Parathyroid adenoma (tissue), 2 donors: ENCODE results near the gene ARHGAP24.

Experiments
- H2AFZ ChIP-seq: fragments of 300-600 bp; sonication (generic); one replicate; pipeline ENCODE4 v1.7.0; 2017; ENCODE audit warnings: antibody characterized with exemption, mild to moderate bottlenecking
- H3K27ac ChIP-seq: fragments of 300-600 bp; sonication (generic); one replicate; pipeline ENCODE4 v1.7.0; 2017
- H3K27me3 ChIP-seq: fragments of 300-600 bp; sonication (generic); one replicate; pipeline ENCODE4 v1.7.0; 2017; ENCODE audit warnings: low read length; ENCODE audit not compliant: control insufficient read depth, insufficient read depth
- H3K36me3 ChIP-seq: fragments of 300-600 bp; sonication (generic); one replicate; pipeline ENCODE4 v1.7.0; 2017; ENCODE audit warnings: low read length; ENCODE audit not compliant: control insufficient read depth, insufficient read depth
- H3K4me1 ChIP-seq: fragments of 300-600 bp; sonication (generic); one replicate; pipeline ENCODE4 v1.7.0; 2017; ENCODE audit warnings: control low read depth
- H3K4me2 ChIP-seq: fragments of 300-600 bp; sonication (generic); one replicate; pipeline ENCODE4 v1.7.0; 2017; ENCODE audit warnings: low read length
- H3K4me3 ChIP-seq: fragments of 300-600 bp; sonication (generic); one replicate; pipeline ENCODE4 v1.7.0; 2017; ENCODE audit warnings: low read depth, low read length
- H3K79me2 ChIP-seq: fragments of 300-600 bp; sonication (generic); one replicate; pipeline ENCODE4 v1.7.0; 2017; ENCODE audit warnings: control low read depth
- H3K9ac ChIP-seq: fragments of 300-600 bp; sonication (generic); one replicate; pipeline ENCODE4 v1.7.0; 2017; ENCODE audit warnings: mild to moderate bottlenecking
- H3K9me3 ChIP-seq: fragments of 300-600 bp; sonication (generic); one replicate; pipeline ENCODE4 v1.7.0; 2017; ENCODE audit warnings: low read length; ENCODE audit not compliant: control insufficient read depth
- TF ChIP-seq, protein P1 (sequence below): fragments of 300-600 bp; sonication (generic); IDR thresholded peaks from one replicate; pipeline ENCODE4 v1.7.0; 2017; ENCODE audit warnings: antibody characterized with exemption, mild to moderate bottlenecking
- donor health status: primary hyperparathyroidism.

ARHGAP24 gene

DNA sequence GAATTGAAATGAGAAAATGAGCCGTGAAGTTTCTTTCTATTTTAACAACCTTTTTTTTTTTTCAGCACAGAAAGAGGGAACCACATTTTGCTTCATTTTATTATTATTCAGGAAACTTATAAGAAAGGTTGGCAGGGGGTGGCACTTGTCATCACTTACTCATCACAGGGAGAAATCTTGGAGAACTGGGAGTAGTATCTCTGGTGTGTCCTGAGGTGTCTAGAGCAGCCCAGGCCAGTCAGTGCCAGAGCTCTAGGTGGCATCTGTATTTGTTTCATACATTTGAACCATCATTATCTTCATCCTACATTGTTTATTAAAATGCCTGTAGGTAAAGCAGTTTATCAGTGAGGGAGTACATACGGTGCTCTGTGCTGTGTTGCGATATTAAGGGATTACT is 43.8 kb upstream of the ARHGAP24 start:
- no peak overlapping the region for H3K4me2 ChIP-seq
- H3K9ac ChIP-seq = no peak overlapping the region
- no peak overlapping the region for H3K27ac ChIP-seq
- no peaks in the 10 kb centered on the region for H3K4me1 ChIP-seq
- no peaks in the 10 kb centered on the region for H3K9me3 ChIP-seq
- no peak overlapping the region for H2AFZ ChIP-seq
- TF ChIP-seq, protein P1, sequence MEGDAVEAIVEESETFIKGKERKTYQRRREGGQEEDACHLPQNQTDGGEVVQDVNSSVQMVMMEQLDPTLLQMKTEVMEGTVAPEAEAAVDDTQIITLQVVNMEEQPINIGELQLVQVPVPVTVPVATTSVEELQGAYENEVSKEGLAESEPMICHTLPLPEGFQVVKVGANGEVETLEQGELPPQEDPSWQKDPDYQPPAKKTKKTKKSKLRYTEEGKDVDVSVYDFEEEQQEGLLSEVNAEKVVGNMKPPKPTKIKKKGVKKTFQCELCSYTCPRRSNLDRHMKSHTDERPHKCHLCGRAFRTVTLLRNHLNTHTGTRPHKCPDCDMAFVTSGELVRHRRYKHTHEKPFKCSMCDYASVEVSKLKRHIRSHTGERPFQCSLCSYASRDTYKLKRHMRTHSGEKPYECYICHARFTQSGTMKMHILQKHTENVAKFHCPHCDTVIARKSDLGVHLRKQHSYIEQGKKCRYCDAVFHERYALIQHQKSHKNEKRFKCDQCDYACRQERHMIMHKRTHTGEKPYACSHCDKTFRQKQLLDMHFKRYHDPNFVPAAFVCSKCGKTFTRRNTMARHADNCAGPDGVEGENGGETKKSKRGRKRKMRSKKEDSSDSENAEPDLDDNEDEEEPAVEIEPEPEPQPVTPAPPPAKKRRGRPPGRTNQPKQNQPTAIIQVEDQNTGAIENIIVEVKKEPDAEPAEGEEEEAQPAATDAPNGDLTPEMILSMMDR = no peak
- no peaks in the 10 kb centered on the region for H3K27me3 ChIP-seq
- no peaks in the 10 kb centered on the region for H3K79me2 ChIP-seq
- H3K36me3 ChIP-seq = no peaks in the 10 kb centered on the region
- no peak overlapping the region for H3K4me3 ChIP-seq

DNA sequence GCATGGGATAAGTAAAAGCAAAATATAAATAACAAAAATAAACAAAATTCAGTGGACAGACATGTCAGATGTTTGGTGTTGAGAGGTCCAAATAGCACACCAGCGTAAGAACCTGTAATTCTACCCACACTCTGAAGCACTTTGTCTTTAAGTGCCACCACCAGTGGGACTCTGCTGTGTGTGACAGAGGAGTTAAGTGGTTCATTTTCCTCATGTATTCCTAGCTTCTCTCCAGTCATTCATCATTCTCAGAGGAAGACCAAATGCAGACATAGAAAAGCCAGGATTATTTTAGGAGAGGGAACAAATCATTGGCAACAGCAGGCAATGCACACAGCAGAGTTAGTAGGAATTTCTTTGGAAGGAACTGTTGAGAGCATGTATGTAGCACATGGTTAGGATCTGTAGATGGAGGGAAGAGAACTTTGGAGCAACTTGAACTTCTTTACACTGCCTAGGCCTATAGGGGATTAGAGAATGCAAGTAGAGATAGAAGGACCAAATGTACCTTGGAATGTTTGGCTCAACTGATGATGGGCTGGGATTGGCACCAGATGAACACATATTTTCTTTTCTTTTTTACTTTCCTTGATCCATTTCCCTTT is 43.0 kb upstream of the ARHGAP24 start:
- H3K4me1 ChIP-seq = no peaks in the 10 kb centered on the region
- H3K27ac ChIP-seq = no peak overlapping the region
- no peak overlapping the region for H3K9ac ChIP-seq
- TF ChIP-seq, protein P1 = no peak
- H3K9me3 ChIP-seq = no peaks in the 10 kb centered on the region
- H3K27me3 ChIP-seq = no peaks in the 10 kb centered on the region
- no peaks in the 10 kb centered on the region for H3K79me2 ChIP-seq
- H3K4me3 ChIP-seq = no peak overlapping the region
- no peak overlapping the region for H3K4me2 ChIP-seq
- H3K36me3 ChIP-seq = no peaks in the 10 kb centered on the region
- no peak overlapping the region for H2AFZ ChIP-seq

DNA sequence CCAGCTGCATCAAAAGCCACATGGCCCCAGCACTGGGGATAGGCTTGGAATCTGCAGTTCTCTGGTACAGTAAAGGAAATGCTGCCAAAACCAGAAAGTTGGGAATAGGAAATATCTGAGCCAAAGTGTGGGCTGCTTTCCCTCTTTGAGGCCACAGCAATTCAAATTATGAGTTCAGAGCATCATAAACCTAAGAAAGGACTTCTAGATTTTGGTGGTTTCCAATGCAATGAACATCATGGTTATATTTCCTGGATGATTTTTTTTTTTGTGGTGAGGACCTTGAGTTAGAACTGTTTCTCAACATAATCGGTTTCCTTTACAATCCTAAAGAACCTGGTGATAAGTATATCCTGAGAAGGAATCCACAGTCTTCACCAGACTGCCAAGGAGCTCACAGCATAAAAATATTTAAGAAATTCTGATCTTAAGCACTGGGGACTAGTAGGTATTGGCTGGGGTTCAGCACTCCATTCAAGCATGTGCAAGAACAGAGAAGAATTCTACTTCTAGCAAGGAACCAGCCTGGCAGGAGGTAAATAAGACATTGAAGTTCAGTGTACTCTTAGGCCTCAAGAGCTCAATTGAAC is 29.8 kb upstream of the ARHGAP24 start:
- Histone ChIP-seq H3K79me2 (no peaks in the 10 kb centered on the region), H2AFZ (no peak overlapping the region)

DNA sequence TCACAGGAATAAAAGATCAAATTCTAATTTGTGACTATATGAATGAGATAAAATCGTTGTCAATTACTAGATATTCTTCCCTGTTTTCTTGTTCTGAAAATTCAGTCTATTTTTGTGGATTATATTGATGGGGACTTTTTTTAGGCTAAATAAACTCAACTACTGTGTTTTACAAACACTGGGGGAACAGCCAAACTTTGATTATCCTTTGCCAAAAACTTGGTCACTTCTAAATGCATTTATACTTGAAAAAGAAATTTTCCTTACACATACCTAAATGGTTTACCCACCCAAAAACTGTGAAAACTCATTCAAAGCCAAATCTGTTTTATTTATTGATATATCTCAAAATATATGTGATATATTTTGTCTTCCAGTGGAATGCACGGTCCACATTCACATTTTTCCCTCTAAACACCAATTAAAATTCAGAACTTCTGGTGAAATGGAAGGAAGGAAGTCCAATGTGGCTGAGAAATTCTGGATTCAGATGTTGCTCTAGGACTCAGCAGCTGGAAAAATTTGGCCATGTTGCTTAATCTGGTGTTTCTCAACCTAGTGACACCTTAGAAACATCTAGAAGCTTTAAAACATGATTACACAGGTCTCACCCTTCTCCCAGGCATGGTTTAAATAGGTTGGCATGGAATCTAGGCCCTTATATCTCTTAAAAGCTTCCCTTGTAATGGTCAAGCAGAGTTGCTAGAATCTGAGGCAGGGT is 28.6 kb upstream of the ARHGAP24 start:
- TF ChIP-seq, protein P1 = no peak
- H3K36me3 ChIP-seq = no peaks in the 10 kb centered on the region
- no peak overlapping the region for H2AFZ ChIP-seq
- H3K4me2 ChIP-seq = no peak overlapping the region
- H3K27me3 ChIP-seq = no peaks in the 10 kb centered on the region
- no peaks in the 10 kb centered on the region for H3K9me3 ChIP-seq
- H3K27ac ChIP-seq = no peak overlapping the region
- H3K4me1 ChIP-seq = no peaks in the 10 kb centered on the region
- no peak overlapping the region for H3K4me3 ChIP-seq
- no peak overlapping the region for H3K9ac ChIP-seq
- no peaks in the 10 kb centered on the region for H3K79me2 ChIP-seq

More for the DNA sequence above, 29.8 kb upstream of the ARHGAP24 start:
- Histone ChIP-seq H3K27me3 (no peaks in the 10 kb centered on the region), H3K9me3 (no peaks in the 10 kb centered on the region), H3K4me1 (no peaks in the 10 kb centered on the region), H3K36me3 (no peaks in the 10 kb centered on the region), H3K4me2 (no peak overlapping the region), H3K4me3 (no peak overlapping the region), H3K27ac (no peak overlapping the region), H3K9ac (no peak overlapping the region)
- TF ChIP-seq, protein P1 = no peak
